ENCODE data around the gene GJB5.

- TF ChIP-seq CTCF (IDR thresholded peaks at IDR 0.05) (no peak), POLR2A (IDR thresholded peaks at IDR 0.05; ENCODE audit: low read depth) (no peak), POLR2AphosphoS5 (IDR thresholded peaks at IDR 0.05) (no peak)
Observed at GRCh38 chr1:34771573-34772371, 16.9 kb downstream of the GJB5 start.

All from esophagus muscularis mucosa (tissue), 3 donors.